Activated naive CD8-positive, alpha-beta T cell treated with anti-CD3 and anti-CD28 coated beads, Interleukin-2, amount 50 U/mL, for 24 hours (primary cell): ENCODE results near the gene CAMK2B.

Source experiments
- ATAC-seq: fragments of 150-1000 bp; cut with Tn5 transposase; one replicate; pipeline ENCODE4 v1.10.0; 2021
- DNase-seq: peaks from one replicate; pipeline ENCODE4 v3.0.0; 2021
- H3K27ac Mint-ChIP-seq: one replicate; pipeline ENCODE4 v1.8.0; 2021; ENCODE audit warnings: mild to moderate bottlenecking, mixed read lengths
- H3K27me3 Mint-ChIP-seq: one replicate; pipeline ENCODE4 v1.8.0; 2021; ENCODE audit warnings: mixed read lengths
- H3K36me3 Mint-ChIP-seq: one replicate; pipeline ENCODE4 v1.8.0; 2021; ENCODE audit warnings: low read depth, mixed read lengths
- H3K4me1 Mint-ChIP-seq: one replicate; pipeline ENCODE4 v1.8.0; 2021; ENCODE audit warnings: mixed read lengths
- H3K4me3 Mint-ChIP-seq: one replicate; pipeline ENCODE4 v1.8.0; 2021; ENCODE audit warnings: mild to moderate bottlenecking, moderate library complexity, mixed read lengths
- H3K9me3 Mint-ChIP-seq: one replicate; pipeline ENCODE4 v1.8.0; 2021; ENCODE audit warnings: mixed read lengths

The CAMK2B gene

DNA sequence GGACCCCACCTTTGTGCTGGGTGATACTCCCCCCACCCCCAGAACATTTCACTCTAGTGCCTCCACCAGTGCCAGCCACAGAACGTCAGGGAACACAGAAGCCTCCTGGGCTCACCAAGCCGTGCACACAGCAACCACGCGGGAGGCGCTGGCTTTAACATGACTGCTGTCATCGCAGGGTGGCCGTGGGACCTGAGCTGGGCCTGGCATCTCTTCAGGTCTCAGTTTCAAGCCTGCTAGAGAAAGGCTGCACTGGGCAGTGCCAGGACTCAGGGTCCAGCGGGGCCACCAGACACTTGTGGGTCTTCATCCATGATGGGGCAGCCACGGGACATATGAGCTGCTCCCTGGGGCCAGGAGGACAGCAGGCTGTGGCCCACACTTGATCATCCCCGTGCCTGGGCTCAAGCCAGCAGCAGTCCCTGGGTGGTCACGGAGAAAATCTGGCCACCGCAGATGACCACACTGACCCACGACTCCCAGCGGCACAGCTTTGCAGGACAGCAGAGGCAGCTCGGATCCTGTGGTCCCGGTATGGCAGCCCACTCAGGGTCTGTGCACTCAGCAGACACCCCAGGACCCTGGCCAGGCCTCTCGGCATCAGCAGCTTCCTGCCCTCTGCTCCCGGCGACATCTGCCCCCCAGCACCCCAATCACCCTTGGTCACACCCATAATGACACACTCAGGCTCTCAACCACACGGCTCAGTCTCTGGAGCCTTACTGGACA lies 44.2 kb downstream of the CAMK2B start:
- Mint-ChIP-seq H3K9me3 (no peaks in the 10 kb centered on the region), H3K4me3 (no peak overlapping the region), H3K36me3 (no peaks in the 10 kb centered on the region), H3K27me3 (peaks cover 1% of the 10 kb centered on the region), H3K4me1 (no peaks in the 10 kb centered on the region), H3K27ac (no peak overlapping the region)
- no peak for ATAC-seq
- DNase-seq, result no peak

DNA sequence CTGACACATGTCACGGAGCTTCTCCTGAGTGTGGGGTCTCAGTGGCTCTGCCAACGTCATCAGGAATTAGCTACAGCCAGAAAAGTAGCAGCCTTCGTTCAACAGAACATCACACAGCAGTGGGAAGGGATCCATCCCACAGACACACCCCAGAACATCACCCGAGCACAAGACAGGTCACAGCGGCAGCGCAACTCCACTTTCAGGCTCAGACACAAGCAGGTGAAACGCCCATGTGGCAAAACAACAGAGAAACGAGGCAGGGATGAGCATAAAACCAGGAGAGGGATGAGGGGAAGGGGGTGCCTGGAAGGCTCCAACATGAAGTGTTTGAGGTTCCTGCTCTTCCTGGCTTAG lies 44.8 kb downstream of the CAMK2B start:
- Mint-ChIP-seq H3K4me1 (no peaks in the 10 kb centered on the region), H3K27ac (no peak overlapping the region), H3K9me3 (no peaks in the 10 kb centered on the region), H3K36me3 (no peaks in the 10 kb centered on the region), H3K27me3 (peaks cover 1% of the 10 kb centered on the region), H3K4me3 (no peak overlapping the region)
- DNase-seq (no peak), ATAC-seq (no peak)

DNA sequence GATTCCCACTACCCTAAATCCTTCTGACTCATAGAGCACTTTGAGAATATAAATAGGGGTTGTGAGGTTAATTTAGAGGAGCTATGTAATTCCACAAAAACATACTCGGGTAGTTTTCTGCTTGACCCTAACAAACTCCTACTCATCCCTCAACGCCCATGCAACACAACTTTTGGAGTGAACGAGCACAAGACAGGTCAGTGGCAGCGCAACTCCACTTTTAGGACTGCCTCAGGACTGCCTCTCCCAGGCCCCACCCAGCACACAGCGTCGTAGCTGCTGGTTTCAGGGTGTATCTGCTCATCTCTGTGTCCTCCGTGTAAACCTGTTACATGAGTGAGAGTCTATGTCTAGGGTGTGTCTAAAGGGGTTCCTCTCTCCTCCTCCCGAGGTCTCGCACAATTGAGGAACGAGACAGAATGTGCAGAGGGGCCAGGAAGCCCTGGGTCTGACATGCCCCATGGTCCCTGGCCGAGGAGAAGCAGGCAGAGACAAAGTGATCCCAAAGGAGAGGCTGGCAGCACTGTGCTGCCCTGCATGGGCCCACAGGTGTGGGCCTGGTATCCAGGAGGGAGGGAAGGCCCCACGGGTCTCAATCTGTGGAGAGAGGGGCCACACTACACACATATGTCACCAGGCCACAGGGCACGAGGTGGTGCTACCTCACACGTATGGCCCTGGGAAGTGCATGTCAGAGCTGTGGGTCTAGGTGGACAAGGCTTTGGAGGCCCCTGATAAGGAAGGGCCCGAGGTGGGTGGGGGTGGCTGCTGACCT lies 45.5 kb downstream of the CAMK2B start:
- no peak for DNase-seq
- no peak overlapping the region for H3K27ac Mint-ChIP-seq
- no peaks in the 10 kb centered on the region for H3K9me3 Mint-ChIP-seq
- H3K4me1 Mint-ChIP-seq, result no peaks in the 10 kb centered on the region
- peaks cover 1% of the 10 kb centered on the region for H3K27me3 Mint-ChIP-seq
- no peak for ATAC-seq
- H3K36me3 Mint-ChIP-seq, result no peaks in the 10 kb centered on the region
- H3K4me3 Mint-ChIP-seq, result no peak overlapping the region

DNA sequence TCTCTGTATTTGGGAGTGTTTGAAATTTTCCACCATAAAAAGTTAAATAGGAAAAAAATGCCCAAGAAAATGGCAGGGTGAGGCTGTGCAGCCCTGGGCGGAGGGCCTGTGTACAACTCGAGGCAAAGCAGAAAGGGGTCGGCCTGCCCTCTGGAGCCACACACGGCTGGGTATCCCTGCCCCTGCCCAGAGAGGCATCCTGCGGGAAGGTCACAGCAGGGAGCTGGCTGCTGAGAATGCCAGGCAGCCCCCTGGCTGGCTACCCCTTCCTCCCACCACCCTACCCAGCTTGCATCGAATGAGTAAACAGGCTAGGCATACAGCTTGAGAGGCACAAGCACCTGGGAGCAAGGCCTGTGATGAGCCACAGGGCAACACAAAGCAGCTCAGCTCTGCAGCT lies 46.1 kb downstream of the CAMK2B start:
- Mint-ChIP-seq H3K27ac (no peak overlapping the region), H3K9me3 (no peaks in the 10 kb centered on the region), H3K27me3 (peaks cover 1% of the 10 kb centered on the region), H3K36me3 (no peaks in the 10 kb centered on the region), H3K4me3 (no peak overlapping the region), H3K4me1 (peaks cover 3% of the 10 kb centered on the region)
- ATAC-seq (no peak), DNase-seq (no peak)

DNA sequence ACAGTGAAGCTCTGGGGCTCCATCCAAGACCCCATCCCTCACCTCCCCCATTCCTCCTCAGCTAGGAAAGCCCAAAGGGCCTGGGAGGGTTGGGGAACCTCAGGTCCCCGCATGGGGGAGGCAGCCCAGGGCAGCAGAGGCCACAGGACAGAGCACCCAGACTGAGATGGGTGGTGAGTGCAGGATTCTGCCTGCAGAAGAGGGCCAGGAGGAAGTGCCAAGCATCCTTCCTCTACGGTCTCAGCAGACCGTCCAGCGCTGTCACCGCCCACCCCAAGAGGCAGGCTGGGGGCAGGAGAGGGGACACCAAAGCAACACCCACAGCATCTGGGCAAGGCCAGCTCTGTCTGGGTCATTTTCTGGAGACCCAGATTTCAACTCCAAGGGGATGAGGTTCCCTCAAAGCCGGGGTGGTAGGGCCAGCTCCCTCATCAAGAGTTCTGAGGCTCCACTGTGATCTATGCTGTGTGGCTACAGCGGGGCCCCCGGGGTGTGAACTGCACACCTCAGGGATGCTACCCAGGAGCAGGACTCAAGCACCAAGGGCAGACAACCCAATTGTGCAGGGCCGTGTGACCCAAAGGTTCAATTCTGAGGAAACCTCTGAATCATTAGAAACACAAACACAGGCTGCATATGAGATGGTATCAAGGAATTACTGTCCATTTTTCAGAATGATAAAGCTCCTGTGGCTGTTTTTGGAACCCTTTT lies 46.8 kb downstream of the CAMK2B start:
- H3K4me1 Mint-ChIP-seq, result peaks cover 9% of the 10 kb centered on the region
- no peak overlapping the region for H3K27ac Mint-ChIP-seq
- ATAC-seq (no peak), DNase-seq (no peak)
- no peaks in the 10 kb centered on the region for H3K27me3 Mint-ChIP-seq
- no peaks in the 10 kb centered on the region for H3K9me3 Mint-ChIP-seq
- no peaks in the 10 kb centered on the region for H3K36me3 Mint-ChIP-seq
- no peak overlapping the region for H3K4me3 Mint-ChIP-seq

DNA sequence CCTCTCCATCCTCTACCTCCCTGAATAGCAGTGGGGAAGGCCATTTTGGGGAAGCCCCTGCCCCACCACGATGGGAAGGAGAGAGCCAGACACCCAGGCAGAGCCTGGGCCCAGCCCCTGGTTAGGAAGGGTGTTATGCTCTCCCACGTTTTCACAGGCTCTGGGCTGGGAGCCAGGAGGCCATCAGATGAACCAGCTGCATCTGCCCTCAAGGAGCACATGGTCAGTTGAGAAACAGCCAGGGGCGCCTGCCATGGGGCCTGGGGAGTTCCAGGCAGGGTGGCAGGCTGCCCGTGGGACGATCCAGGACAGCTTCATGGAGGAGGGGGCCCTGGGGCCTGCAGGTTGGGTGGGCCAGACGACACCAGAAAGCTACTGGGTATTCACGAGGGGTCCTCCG lies 47.5 kb downstream of the CAMK2B start:
- no peak overlapping the region for H3K4me3 Mint-ChIP-seq
- ATAC-seq (no peak), DNase-seq (no peak)
- H3K4me1 Mint-ChIP-seq, result peaks cover 9% of the 10 kb centered on the region
- H3K9me3 Mint-ChIP-seq, result no peaks in the 10 kb centered on the region
- H3K27me3 Mint-ChIP-seq, result no peaks in the 10 kb centered on the region
- no peaks in the 10 kb centered on the region for H3K36me3 Mint-ChIP-seq
- no peak overlapping the region for H3K27ac Mint-ChIP-seq

DNA sequence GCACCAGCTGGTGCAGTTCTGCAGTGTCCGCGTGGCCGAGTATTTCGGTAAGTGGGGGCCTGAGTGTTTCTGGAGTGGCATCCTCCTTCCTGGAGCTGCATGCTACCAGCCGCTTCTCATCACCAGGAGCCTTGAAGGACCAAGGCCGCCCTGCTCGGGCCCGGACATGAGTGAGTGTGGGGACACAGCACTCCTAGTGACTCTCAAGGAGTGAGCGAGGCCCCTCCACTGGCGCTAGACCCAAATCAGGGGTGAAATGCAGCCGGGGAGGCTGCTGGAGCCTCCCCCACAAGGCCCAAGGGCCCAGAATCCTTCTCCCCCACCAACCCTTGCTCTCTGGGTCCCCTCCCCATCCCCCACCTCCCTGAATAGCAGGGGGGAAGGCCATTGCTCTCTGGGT lies 48.0 kb downstream of the CAMK2B start:
- Mint-ChIP-seq H3K27me3 (no peaks in the 10 kb centered on the region), H3K4me3 (no peak overlapping the region), H3K36me3 (no peaks in the 10 kb centered on the region), H3K4me1 (peaks cover 9% of the 10 kb centered on the region), H3K9me3 (no peaks in the 10 kb centered on the region), H3K27ac (no peak overlapping the region)
- ATAC-seq (no peak), DNase-seq (no peak)

DNA sequence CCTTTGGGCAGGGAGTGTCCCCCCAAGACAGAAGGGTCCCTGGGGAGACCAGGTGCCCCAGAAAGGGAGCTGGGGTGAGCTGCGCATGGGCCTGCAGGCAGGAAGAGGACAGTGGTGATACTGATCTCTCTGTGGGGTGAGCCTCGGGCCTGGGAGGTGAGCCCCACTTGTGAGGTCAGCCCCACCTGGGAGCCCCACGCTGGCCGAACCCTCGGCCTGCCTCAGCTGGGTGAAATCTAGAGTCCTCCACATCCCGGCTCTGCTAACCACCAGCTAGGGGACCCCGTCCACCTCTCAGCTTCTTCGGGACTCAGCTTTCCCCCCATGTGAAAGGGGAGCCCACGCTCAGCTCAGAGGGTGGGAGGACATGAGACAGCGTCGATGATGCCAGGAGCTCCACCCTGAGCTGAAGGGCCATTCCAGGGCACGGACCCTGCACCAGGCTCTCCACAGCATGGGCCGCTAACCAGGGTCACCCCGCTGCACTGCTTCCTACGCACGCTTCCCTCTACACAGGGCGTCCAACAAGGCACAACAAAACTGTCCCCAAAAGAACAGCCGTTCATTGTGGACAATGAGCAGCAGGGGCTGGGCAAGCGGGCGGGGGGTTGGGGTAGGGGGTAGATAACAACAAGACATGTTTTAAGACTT lies 48.7 kb downstream of the CAMK2B start:
- Mint-ChIP-seq H3K9me3 (no peaks in the 10 kb centered on the region), H3K36me3 (no peaks in the 10 kb centered on the region), H3K27ac (no peak overlapping the region), H3K4me3 (no peak overlapping the region), H3K4me1 (peaks cover 9% of the 10 kb centered on the region), H3K27me3 (no peaks in the 10 kb centered on the region)
- ATAC-seq, result no peak
- no peak for DNase-seq

DNA sequence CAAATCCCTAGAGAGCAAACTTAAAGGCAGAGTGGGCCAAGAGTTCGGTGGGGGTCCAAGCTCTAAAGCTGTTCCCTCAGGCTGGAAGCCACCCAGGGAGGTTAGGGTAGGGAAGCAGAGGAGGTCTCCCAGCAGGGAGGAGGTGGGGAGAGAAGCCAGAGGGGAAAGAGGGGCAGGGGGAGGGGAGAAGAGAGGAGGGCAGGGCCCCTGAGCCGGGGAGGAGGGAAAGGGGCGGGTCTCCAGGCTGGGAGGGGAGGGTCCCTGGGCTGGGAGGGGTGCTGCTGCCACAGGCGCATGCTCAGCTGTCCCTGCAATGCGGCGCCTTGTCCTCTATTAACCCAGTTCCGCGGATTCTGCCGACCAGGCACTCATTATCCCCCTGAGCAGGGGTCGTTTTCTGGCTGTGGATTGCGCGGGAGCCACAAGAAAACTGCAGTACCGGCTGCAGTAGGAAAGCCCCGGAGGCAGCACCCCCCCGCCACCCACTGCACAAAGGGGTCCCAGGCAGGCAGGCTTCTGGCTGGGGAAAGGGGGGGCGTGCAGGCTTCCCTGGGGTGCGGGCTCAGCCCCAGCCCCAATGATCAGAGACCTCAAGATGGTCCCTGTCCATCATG lies 49.3 kb downstream of the CAMK2B start:
- peaks cover 9% of the 10 kb centered on the region for H3K4me1 Mint-ChIP-seq
- no peak overlapping the region for H3K4me3 Mint-ChIP-seq
- no peaks in the 10 kb centered on the region for H3K36me3 Mint-ChIP-seq
- ATAC-seq (no peak), DNase-seq (no peak)
- H3K9me3 Mint-ChIP-seq, result no peaks in the 10 kb centered on the region
- no peak overlapping the region for H3K27ac Mint-ChIP-seq
- H3K27me3 Mint-ChIP-seq, result no peaks in the 10 kb centered on the region

DNA sequence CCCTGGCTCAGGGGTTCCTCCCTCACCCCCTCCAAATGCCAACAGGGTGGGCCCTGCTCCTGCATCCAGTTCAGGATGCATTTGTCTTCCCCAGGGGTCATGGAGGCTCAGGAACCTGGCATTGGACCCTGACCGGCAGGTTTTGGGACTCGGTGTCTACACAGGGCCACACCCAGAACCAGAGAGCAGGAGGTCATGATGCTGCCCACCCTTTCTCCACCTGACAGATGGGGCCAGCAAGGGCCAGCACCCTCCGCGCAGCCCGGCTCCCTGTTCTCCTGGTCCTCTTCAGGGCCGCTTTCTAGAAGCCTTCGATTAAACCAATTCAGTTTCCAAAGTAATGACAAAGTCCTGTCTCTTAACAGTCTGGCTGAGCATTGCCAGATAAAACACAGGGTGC lies 50.2 kb downstream of the CAMK2B start:
- no peak overlapping the region for H3K27ac Mint-ChIP-seq
- H3K27me3 Mint-ChIP-seq, result no peaks in the 10 kb centered on the region
- no peaks in the 10 kb centered on the region for H3K36me3 Mint-ChIP-seq
- DNase-seq, result no peak
- ATAC-seq, result no peak
- H3K9me3 Mint-ChIP-seq, result no peaks in the 10 kb centered on the region
- H3K4me3 Mint-ChIP-seq, result no peak overlapping the region
- peaks cover 9% of the 10 kb centered on the region for H3K4me1 Mint-ChIP-seq

DNA sequence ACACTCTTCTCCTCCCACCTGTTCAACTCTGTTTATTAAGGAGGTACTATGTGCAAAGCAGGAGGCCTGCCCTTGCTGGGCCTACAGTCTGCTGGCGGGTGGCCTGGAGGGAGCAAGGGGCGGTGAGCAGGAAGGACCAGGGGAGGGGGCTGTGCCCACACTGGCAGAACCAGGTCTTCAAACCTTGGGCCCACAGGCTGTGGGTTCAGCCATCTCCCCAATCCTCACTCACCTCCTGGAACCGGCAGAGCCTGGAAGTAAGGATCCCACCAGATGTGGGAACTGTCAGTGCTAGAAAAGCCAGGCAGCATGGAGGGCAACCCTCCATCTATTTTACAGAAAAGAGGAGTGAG lies 50.8 kb downstream of the CAMK2B start:
- H3K4me1 Mint-ChIP-seq, result peaks cover 9% of the 10 kb centered on the region
- H3K27ac Mint-ChIP-seq, result no peak overlapping the region
- DNase-seq, result no peak
- no peaks in the 10 kb centered on the region for H3K27me3 Mint-ChIP-seq
- H3K9me3 Mint-ChIP-seq, result no peaks in the 10 kb centered on the region
- no peak for ATAC-seq
- no peak overlapping the region for H3K4me3 Mint-ChIP-seq
- H3K36me3 Mint-ChIP-seq, result no peaks in the 10 kb centered on the region

DNA sequence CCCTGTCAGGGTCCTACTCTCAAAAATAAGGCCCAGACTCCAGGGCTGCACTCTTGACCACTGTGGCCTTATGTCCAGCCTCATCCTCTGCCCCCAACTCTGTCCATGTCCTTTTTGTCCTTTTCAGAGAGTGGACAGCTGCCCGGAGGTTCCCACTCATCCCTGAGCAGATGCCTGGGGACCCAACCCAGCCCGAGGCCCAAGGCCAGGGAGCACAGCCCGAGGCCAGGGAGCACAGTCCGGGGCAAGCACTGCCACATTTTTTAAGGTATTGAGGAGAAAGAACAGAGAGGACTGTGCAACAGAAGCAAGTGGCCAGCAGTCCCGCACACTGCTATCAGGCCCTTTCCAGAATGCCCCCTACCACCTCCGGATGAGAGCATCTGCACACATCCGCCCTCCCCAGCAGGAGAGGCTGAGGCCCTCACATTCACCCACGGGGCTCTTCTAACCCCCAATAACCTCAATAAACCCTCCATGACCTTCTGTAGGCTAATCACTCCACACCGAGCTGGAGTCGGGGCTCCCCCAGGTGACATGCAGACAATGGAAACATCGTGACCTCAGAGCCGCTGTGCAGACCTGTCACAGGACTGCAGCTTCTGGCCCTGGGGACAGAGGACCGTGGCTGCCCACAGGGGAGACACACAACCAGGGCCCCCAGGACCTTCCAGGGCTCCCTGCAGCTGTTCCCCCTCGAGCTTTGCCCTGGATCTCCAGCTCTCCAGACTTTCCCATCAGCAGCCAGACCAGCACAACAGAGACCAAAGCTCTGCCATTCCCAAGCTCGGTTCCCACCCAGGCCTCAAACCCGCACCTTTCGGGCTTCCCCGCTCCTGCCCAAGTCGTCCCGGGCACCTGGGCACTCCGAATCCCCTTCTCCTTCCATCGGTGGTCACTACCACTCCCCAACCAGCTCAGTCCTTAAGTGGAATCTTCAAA lies 51.4 kb downstream of the CAMK2B start:
- Mint-ChIP-seq H3K27me3 (no peaks in the 10 kb centered on the region), H3K27ac (peak overlapping the region; percentile 70), H3K36me3 (no peaks in the 10 kb centered on the region), H3K4me1 (peaks cover 9% of the 10 kb centered on the region), H3K4me3 (no peak overlapping the region), H3K9me3 (no peaks in the 10 kb centered on the region)
- ATAC-seq, result peak; percentile 81
- DNase-seq, result peak; percentile 45

DNA sequence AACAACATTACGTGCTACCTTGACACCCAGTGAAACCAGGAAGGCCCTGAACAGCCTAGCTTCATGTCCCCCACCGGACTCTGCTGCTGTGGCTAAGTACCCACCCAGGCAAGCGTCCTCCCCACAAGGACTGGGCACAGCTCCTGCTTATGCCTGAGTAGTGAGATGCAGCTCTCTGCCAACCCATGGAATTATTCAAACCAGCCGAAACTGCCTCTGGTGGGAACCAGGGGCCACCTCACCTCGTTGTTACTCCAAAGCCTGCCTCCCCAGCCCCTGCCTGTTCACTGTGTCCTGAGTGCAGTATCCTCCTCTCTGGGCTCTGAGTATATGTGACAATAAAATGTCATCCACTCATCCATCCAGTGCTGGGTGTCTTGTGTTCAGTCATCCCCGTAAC lies 52.4 kb downstream of the CAMK2B start:
- ATAC-seq, result no peak
- Mint-ChIP-seq H3K4me3 (no peak overlapping the region), H3K36me3 (no peaks in the 10 kb centered on the region), H3K27ac (no peak overlapping the region), H3K9me3 (no peaks in the 10 kb centered on the region), H3K27me3 (no peaks in the 10 kb centered on the region), H3K4me1 (peaks cover 9% of the 10 kb centered on the region)
- no peak for DNase-seq

DNA sequence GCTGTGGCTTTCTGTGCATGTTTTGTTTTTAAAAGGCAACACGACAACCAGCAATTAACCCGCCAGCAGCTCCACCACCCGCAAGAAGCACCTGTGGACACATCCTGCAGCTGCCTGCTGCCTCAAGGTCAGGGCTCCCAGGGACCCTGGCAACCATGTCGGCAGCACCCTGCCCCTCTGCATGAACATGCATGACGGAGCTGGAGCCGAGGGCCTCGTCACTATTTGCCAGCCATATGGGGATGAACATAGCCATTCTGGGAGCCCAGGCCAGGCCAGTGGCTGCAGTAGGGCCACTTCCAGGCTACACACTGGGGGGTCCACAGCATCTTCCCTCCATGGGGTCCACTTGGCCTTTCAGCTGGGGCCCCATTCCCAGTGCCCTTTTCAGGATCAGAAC lies 52.9 kb downstream of the CAMK2B start:
- H3K27me3 Mint-ChIP-seq, result no peaks in the 10 kb centered on the region
- no peak overlapping the region for H3K27ac Mint-ChIP-seq
- no peaks in the 10 kb centered on the region for H3K9me3 Mint-ChIP-seq
- no peaks in the 10 kb centered on the region for H3K36me3 Mint-ChIP-seq
- DNase-seq (no peak), ATAC-seq (no peak)
- no peak overlapping the region for H3K4me3 Mint-ChIP-seq
- peaks cover 9% of the 10 kb centered on the region for H3K4me1 Mint-ChIP-seq
